ENCODE measurements around the gene LRWD1.
"Not testable (repeated sequence)": the region's sequence is repeated elsewhere in the genome, so short reads cannot be mapped to it uniquely, and the experiment has no call there.

Gene LRWD1

DNA sequence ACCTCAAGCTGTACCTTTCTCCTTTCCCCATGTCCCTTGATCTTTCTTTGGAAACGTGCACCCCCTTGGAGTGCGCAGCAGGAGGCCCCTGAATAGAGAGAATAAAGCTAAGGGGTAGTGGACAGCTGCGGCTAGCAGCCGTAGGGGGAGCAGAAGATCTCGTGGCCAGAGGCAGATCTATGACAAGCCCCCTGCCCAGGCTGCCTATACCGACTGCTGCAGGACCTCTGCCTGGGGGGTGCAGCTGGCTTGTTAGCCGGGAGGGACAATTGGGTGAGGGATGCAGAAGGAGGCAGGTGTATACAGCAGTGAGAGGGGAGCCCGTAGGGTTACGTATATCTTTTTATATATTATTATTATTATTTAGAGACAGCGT, 14.4 kb downstream of the LRWD1 start:
- not testable (repeated sequence) for H2AFZ ChIP-seq (ENCODE audit: low read depth, low read length); H3K9me3 ChIP-seq (ENCODE audit: low read length); H3K36me3 ChIP-seq (ENCODE audit: insufficient read depth, low read length); H3K27me3 ChIP-seq (ENCODE audit: insufficient read depth, low read length); H3K4me1 ChIP-seq (ENCODE audit: insufficient read depth, low read length)
- peak overlapping the region; percentile 36 for H3K4me3 ChIP-seq (ENCODE audit: low read length)

DNA sequence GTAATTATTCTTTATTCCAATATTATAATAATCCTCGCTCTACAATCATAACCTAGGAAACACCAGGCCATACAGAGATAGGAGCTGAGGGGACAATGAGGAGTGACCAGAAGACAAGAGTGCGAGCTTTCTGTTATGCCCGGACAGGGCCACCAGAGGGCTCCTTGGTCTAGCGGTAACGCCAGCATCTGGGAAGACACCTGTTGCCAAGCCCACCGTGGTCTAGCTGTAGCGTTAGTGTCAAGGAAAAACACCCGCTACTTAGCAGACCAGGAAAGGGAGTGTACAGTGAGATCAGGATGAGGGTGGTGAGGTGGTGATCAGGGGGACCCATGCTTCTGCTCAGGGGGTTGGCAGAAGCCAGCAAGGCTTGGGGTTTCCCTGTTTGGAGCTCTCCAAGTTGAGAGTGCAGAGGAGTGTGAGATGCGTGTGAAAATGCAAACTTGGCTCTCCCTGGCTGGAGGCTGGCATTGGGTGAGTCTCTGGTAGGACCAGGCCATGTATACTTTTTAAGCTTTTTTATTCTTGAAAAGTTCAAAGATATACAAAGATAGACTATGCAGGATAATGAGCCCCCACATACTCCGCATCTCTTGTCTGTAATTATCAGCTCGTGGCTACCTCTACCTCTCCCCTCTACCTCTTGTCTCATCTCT, 15.3 kb downstream of the LRWD1 start:
- H3K4me1 ChIP-seq (ENCODE audit: insufficient read depth, low read length); H3K36me3 ChIP-seq (ENCODE audit: insufficient read depth, low read length); H3K9me3 ChIP-seq (ENCODE audit: low read length); H3K27me3 ChIP-seq (ENCODE audit: insufficient read depth, low read length); H2AFZ ChIP-seq (ENCODE audit: low read depth, low read length); H3K4me3 ChIP-seq (ENCODE audit: low read length): not testable (repeated sequence)

DNA sequence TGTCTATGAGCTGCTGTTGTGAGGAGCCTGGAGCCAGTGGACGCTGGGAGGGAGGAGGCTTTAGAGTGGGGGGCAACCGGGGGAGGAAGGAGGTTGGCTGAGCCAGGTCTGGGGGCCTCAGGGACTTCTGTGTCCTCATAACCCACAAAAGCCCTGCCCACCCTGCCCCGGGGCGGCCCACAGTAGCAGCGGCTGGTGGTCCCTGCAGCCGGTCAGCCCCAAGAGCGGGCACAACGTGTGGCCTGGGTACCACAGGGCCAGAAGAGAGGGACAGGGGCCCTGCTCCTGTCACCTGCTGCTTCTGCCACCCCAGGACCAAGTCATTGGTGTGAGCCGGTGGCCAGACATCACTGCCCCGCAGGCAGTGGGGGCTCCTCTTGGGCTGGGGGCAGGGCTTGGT, 17.2 kb downstream of the LRWD1 start:
- not testable (repeated sequence) for H3K27me3 ChIP-seq (ENCODE audit: insufficient read depth, low read length); H3K36me3 ChIP-seq (ENCODE audit: insufficient read depth, low read length); H3K4me3 ChIP-seq (ENCODE audit: low read length); H3K4me1 ChIP-seq (ENCODE audit: insufficient read depth, low read length); H2AFZ ChIP-seq (ENCODE audit: low read depth, low read length); H3K9me3 ChIP-seq (ENCODE audit: low read length)

DNA sequence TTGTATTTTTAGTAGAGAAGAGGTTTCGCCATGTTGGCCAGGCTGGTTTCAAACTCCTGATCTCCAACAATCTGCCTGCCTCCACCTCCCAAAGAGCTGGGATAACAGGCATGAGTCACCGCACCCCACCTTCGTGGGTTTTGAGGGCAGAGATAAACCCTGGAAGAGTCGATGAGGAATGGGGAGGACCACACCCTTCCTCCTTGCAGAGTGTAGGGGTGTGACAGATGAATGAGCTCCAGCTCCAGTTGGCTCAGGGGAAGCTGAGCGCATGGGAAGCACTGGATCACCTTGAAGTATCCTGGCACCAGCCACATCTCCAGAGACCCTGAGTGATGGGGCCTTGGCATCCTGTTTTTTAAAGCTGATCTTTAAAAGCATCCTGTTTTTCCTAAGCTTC, 19.5 kb downstream of the LRWD1 start:
- H3K4me3 ChIP-seq (ENCODE audit: low read length); H3K36me3 ChIP-seq (ENCODE audit: insufficient read depth, low read length); H3K9me3 ChIP-seq (ENCODE audit: low read length); H3K4me1 ChIP-seq (ENCODE audit: insufficient read depth, low read length); H3K27me3 ChIP-seq (ENCODE audit: insufficient read depth, low read length); H2AFZ ChIP-seq (ENCODE audit: low read depth, low read length): not testable (repeated sequence)

DNA sequence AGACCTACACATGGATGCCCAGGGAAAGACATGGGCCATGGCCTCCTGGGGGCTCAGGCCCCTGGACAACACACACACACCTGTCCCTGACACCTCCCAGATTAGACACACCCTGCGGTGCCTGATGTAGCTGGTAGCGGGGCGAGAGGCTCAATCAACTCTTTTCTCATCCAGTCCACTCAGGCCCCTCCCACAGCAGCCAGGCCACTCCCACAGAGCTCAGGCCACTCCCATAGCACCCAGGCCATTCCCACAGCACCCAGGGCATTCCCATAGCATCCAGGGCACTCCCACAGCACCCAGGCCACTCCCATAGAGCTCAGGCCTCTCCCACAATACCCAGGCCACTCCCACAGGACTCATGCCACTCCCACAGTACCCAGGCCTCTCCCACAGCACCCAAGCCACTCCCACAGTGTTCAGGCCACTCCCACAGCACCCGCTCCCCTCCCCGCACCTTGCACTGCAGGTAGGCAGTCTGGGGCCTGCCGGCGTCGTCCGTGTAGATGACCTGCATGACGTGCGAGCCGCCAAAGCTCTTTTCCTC, 25.8 kb downstream of the LRWD1 start:
- H3K27me3 ChIP-seq (ENCODE audit: insufficient read depth, low read length); H3K4me3 ChIP-seq (ENCODE audit: low read length); H3K9me3 ChIP-seq (ENCODE audit: low read length); H3K4me1 ChIP-seq (ENCODE audit: insufficient read depth, low read length); H2AFZ ChIP-seq (ENCODE audit: low read depth, low read length); H3K36me3 ChIP-seq (ENCODE audit: insufficient read depth, low read length): not testable (repeated sequence)

DNA sequence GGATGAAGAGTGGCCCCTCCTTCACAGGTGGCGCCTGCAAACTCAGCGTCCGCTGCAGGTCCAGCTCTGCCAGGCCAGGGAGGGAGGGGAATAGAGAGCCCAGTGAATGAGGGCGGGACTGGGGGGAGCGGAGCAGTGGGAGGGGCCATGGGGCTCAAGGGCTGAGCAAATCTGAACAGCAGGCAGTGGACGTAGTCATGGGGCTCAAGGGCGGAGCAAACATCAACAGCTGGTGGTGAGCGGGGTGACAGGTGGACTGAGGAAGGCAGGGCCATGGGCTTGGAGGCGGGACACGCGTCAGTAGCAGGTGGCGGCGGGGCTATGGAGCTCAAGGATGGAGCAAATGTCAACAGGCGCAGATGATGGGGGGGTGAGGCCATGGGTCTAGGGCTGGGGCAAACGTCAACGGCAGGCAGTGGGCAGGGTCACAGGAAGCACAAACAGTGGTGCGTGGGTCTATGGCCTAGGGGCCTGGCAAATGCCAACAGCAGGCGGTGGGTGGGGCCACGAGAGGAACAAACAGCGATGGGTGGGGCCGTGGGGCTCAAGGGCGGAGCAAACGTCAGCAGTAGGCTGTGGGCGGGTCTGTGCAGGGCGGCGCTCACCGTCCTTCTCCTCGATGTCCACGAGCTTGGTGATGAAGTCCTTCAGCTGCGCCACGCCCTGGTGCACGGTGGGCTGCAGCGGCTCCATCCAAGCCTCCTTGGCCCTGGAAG, 28.6 kb downstream of the LRWD1 start:
- H3K4me3 ChIP-seq (ENCODE audit: low read length); H3K4me1 ChIP-seq (ENCODE audit: insufficient read depth, low read length): not testable (repeated sequence)

DNA sequence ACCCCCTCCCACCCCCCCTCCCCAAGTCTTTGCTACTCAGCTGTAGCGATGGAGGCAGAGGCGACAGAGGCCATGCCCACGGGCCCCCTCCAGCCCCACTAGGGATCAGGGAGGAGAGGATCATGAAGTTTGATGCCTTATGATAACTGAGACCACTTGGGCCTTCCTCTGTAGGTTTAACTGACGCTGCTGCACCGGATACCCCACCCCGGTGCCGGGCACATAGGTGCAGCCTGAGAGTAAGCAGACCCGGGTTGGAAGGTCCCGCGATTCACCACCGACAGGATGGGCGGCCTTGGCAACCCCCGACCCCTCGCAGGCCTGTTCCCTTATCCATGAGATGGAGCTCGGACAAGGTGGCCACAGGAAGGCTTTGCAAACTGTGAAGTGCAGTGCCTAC, 29.2 kb downstream of the LRWD1 start:
- H3K27me3 ChIP-seq (ENCODE audit: insufficient read depth, low read length); H2AFZ ChIP-seq (ENCODE audit: low read depth, low read length); H3K4me1 ChIP-seq (ENCODE audit: insufficient read depth, low read length); H3K36me3 ChIP-seq (ENCODE audit: insufficient read depth, low read length); H3K9me3 ChIP-seq (ENCODE audit: low read length); H3K4me3 ChIP-seq (ENCODE audit: low read length): not testable (repeated sequence)

More for the DNA sequence above, 28.6 kb downstream of the LRWD1 start:
- H3K36me3 ChIP-seq (ENCODE audit: insufficient read depth, low read length); H3K27me3 ChIP-seq (ENCODE audit: insufficient read depth, low read length); H3K9me3 ChIP-seq (ENCODE audit: low read length); H2AFZ ChIP-seq (ENCODE audit: low read depth, low read length): not testable (repeated sequence)

DNA sequence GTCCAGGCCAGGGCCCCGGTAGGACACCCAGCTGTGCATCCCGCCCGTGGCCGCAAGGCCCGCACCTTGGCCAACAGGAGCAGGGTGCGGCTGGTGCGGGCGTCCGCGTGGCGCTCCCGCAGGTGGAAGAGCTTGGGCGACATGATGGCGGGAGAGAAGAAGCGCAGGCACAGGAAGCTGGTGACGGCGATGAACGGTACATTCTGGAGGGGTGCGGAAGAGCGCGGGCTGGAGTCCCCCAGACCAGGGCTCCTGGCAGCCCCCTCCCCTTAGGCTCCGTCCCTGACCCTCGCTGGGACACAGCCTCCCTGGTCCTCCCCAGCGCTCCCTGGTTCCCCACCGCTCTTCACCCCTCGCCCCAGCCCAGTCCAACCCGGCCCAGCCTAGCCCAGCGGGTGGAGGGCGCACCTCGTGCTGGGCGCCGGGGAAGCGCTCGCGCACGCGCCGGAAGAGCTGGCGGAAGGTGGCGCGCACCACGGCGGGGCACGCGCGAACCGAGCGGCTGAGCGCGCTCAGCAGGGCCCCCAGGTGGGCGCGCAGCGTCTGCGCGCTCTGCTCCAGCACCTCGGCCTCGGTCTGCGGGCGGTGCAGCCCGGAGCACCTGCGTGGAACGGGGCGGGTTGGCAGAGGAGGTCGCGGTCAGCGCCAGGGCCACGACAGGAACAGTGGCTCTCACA, 29.8 kb downstream of the LRWD1 start:
- not testable (repeated sequence) for H3K27me3 ChIP-seq (ENCODE audit: insufficient read depth, low read length); H3K36me3 ChIP-seq (ENCODE audit: insufficient read depth, low read length); H2AFZ ChIP-seq (ENCODE audit: low read depth, low read length); H3K4me3 ChIP-seq (ENCODE audit: low read length); H3K9me3 ChIP-seq (ENCODE audit: low read length); H3K4me1 ChIP-seq (ENCODE audit: insufficient read depth, low read length)

DNA sequence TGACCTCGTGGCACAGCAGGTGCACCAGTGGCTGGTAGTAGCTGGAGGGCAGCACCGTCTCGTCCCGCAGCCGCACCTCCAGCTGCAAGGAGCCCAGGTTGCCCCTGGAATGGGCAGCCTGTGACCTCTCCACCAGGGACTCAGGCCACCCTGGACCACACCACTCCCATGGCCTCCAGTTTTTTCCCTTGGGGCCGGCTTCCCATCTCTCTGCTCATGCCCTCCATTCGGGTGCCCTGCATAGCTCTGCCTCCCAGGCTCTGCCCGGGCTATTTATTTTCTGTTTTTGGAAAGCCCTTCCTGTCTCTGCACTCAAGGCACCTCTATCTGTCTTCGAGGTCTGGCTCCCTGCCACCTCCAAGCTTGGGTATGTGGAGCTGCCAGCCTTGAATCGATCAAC, 32.1 kb downstream of the LRWD1 start:
- H3K4me3 ChIP-seq (ENCODE audit: low read length); H3K36me3 ChIP-seq (ENCODE audit: insufficient read depth, low read length); H3K9me3 ChIP-seq (ENCODE audit: low read length); H3K4me1 ChIP-seq (ENCODE audit: insufficient read depth, low read length); H3K27me3 ChIP-seq (ENCODE audit: insufficient read depth, low read length); H2AFZ ChIP-seq (ENCODE audit: low read depth, low read length): not testable (repeated sequence)

DNA sequence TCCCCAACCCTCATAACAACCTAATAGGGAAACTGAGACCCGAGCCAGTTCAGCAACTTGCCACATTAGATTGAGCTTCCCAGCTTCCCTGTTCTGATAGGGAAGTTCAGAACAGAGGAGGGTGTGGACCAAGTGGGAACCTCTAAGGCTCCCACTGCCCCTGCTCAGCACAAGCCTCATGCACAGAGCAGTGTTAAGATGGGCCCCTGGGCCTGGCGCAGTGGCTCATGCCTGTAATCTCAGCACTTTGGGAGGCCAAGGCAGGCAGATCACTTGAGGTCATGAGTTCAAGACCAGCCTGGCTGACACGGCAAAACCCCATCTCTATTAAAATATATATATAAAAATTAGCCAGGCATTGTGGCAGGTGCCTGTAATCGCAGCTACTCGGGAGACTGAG, 32.5 kb downstream of the LRWD1 start:
- not testable (repeated sequence) for H3K4me1 ChIP-seq (ENCODE audit: insufficient read depth, low read length); H3K27me3 ChIP-seq (ENCODE audit: insufficient read depth, low read length); H3K9me3 ChIP-seq (ENCODE audit: low read length); H2AFZ ChIP-seq (ENCODE audit: low read depth, low read length); H3K4me3 ChIP-seq (ENCODE audit: low read length); H3K36me3 ChIP-seq (ENCODE audit: insufficient read depth, low read length)

DNA sequence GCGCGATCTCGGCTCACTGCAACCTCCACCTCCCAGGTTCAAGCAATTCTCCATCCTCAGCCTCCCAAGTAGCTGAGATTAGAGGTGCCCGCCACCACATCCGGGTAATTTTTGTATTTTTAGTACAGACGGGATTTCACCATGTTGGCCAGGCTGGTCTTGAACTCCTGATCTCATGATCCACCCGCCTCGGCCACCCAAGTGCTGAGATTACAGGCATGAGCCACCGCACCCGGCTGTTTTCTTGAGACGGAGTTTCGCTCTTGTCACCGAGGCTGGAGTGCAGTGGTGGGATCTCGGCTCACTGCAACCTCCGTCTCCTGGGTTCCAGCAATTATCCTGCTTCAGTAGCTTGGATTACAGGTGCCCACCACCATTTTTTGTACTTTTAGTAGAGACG, 33.5 kb downstream of the LRWD1 start:
- not testable (repeated sequence) for H3K4me1 ChIP-seq (ENCODE audit: insufficient read depth, low read length); H3K36me3 ChIP-seq (ENCODE audit: insufficient read depth, low read length); H3K27me3 ChIP-seq (ENCODE audit: insufficient read depth, low read length); H2AFZ ChIP-seq (ENCODE audit: low read depth, low read length); H3K9me3 ChIP-seq (ENCODE audit: low read length); H3K4me3 ChIP-seq (ENCODE audit: low read length)

DNA sequence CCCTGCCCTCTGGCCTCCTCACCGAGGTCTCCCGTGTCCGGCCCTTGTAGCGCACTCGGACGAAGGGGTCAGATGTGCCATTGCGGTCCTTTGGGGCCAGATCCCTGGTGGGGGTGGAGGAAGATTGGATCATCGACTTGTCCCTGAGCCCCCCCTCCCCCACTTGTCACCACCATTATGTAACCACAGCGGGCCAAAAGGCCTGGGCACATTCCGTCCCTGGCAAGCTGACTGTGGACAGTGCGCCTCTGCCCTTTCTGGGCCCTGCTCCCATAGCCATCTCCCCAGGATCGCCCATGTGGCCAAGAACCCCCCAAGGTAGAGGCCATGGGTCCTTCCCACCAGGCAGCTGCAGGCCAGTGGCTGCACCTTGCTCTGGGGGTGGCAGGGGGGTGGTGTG, 38.4 kb downstream of the LRWD1 start:
- not testable (repeated sequence) for H2AFZ ChIP-seq (ENCODE audit: low read depth, low read length); H3K4me1 ChIP-seq (ENCODE audit: insufficient read depth, low read length); H3K9me3 ChIP-seq (ENCODE audit: low read length); H3K27me3 ChIP-seq (ENCODE audit: insufficient read depth, low read length); H3K4me3 ChIP-seq (ENCODE audit: low read length); H3K36me3 ChIP-seq (ENCODE audit: insufficient read depth, low read length)

DNA sequence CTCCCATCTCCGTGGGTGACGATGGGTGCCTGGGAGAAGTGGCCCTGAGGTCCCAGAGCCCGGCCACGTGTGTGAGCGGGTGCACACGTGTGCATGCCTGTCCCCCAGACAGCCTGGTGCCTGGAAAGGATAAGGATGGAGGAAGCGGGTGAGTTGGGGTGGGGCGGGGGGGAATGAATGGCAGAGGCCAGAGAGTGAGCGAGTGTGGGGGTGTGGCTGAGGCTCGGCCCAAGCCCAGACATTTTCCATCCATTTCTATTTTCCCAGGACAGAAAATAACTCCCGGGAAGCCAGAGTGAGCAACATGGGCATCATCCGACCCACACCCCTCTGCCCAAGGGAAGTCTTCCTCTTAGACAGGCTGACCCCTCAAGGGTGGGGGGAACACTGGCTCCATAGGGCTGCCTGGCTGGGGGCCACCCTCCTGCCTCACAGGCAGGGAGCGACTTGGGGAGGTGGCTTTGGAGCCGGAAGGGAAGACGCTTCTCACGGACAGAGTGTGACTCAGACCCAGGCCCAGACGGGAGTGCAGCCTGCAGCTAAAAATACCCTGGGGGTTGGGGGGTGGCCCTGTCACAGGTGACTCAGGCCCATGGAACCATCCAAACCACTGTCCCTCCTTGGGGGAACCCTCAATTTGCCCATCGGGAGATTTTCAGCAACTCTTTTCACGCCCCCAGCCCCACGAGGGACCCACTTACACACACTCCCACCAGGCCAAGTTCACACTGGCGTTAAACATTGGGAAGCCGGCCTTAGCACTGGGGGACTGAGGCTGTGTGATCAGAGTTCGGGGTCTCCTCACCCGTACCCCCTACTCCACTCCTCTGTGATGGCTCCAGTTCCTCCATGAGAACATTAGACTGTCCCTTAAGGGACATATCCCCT, 40.8 kb downstream of the LRWD1 start:
- H3K36me3 ChIP-seq (ENCODE audit: insufficient read depth, low read length), result not testable (repeated sequence)

More for the DNA sequence above, 40.8 kb downstream of the LRWD1 start:
- H3K27me3 ChIP-seq (ENCODE audit: insufficient read depth, low read length); H3K9me3 ChIP-seq (ENCODE audit: low read length); H2AFZ ChIP-seq (ENCODE audit: low read depth, low read length); H3K4me1 ChIP-seq (ENCODE audit: insufficient read depth, low read length); H3K4me3 ChIP-seq (ENCODE audit: low read length): not testable (repeated sequence)
